Measurements from ENCODE around the gene TCF3. TPM values are rescaled to one million over a fixed set of nuclear protein-coding genes. Genes with fewer than 3 reads are reported as not detected.

Gene TCF3
- total and polyA plus RNA-seq, 2 donors (not counting 3 experiments of a cell fraction or from before 2014, with no cell fraction given) = 147 to 193 TPM

- H3K36me3 ChIP-seq (ENCODE audit: control insufficient read depth in 2 of 2, extremely low read depth in 1 of 2, insufficient read depth in 2 of 2, low read length in 2 of 2) = peaks cover 12 to 42% of the 10 kb centered on the region in 2 experiments
- CTCF ChIA-PET = no interaction called here
- POLR2A ChIA-PET = no interaction called here
- H4K20me1 ChIP-seq (replicated peaks; ENCODE audit: control insufficient read depth, extremely low read depth, insufficient read depth, low read length) = no peaks in the 10 kb centered on the region
- no peak overlapping the region for H3K27ac ChIP-seq (ENCODE audit: insufficient read depth, low read depth, low read length)
- peaks cover 15% of the 10 kb centered on the region for H3K79me2 ChIP-seq (ENCODE audit: control insufficient read depth, insufficient read depth, low read length)
- H3K9ac ChIP-seq (replicated peaks; ENCODE audit: extremely low read depth, insufficient read depth, low read length) = no peak overlapping the region
- TF ChIP-seq GATA2 (IDR thresholded peaks at IDR 0.05; ENCODE audit: insufficient read depth, insufficient read length, low read depth, low read length) (no peak), JUN (IDR thresholded peaks at IDR 0.05; ENCODE audit: borderline replicate concordance, insufficient read depth, insufficient read length, low read depth) (no peak), MAX (IDR thresholded peaks at IDR 0.05; ENCODE audit: insufficient read depth, insufficient read length) (no peak), POLR2AphosphoS5 (IDR thresholded peaks at IDR 0.05; ENCODE audit: insufficient read depth, low read depth, low read length) (no peak), EZH2 (IDR thresholded peaks at IDR 0.05; ENCODE audit: borderline replicate concordance, low read depth, low read length, severe bottlenecking) (no peak), FOS (IDR thresholded peaks at IDR 0.05; ENCODE audit: borderline replicate concordance, insufficient read depth, low read length) (no peak), MYC (IDR thresholded peaks at IDR 0.05; ENCODE audit: low read depth, low read length) (no peak), POLR2A (IDR thresholded peaks at IDR 0.05; ENCODE audit: low read depth, low read length) (no peak), CTCF (IDR thresholded peaks at IDR 0.05; ENCODE audit: extremely low read depth in 1 of 2, insufficient read depth in 1 of 2, low read depth in 1 of 2, low read length in 2 of 2) (no peak)
- DNase-seq (ENCODE audit: low read depth, low spot score) = no peak
- no peaks in the 10 kb centered on the region for H3K4me1 ChIP-seq (ENCODE audit: control insufficient read depth, extremely low read depth, insufficient read depth, low read length)
- H3K9me1 ChIP-seq (replicated peaks; ENCODE audit: control insufficient read depth, extremely low read depth, insufficient read depth, low read length) = no peaks in the 10 kb centered on the region
- no TSS peak for BruUV-seq (replicated peaks)
- H2AFZ ChIP-seq (ENCODE audit: low read depth, low read length) = no peak overlapping the region
- FAIRE-seq = no peak
- no peak overlapping the region for H3K4me3 ChIP-seq (replicated peaks in 1 of 3; ENCODE audit: insufficient read depth in 1 of 3, low read depth in 1 of 3, low read length in 3 of 3)
- no peaks in the 10 kb centered on the region for H3K27me3 ChIP-seq (ENCODE audit: control insufficient read depth in 2 of 2, insufficient read depth in 2 of 2, low read length in 2 of 2)
- no peak overlapping the region for H3K4me2 ChIP-seq (ENCODE audit: insufficient read depth, low read length)
- H3K9me3 ChIP-seq (replicated peaks; ENCODE audit: control insufficient read depth, insufficient read depth, low read length) = no peaks in the 10 kb centered on the region
- dilution Hi-C loops (cut with MboI; ENCODE audit: extremely low pct_ligation_motif_present, low sequenced_read_pairs) = no loop called here
- intact Hi-C loops (cut with micrococcal nuclease) = no loop called here
These were observed 70.2 kb downstream of the TCF3 start for GRCh38 chr19:1582201-1582600.
